Prostate gland (tissue), 2 donors: Measurements from ENCODE around the gene EHBP1L1. TPM values are rescaled to one million over a fixed set of nuclear protein-coding genes. Genes with fewer than 3 reads are reported as not detected.

Experiments
- DNase-seq: peaks from one replicate; pipeline ENCODE4 v3.0.0-alpha.2; 2019; ENCODE audit warnings: low spot score
- H3K27ac ChIP-seq, 2 donors: fragments of 200-600 bp; sonication (generic); 2 replicates each; pipeline ENCODE4 v1.5.1; 2017 to 2019
- H3K27me3 ChIP-seq: fragments of 200-600 bp; sonication (generic); replicated peaks from 2 replicates; pipeline ENCODE4 v1.5.1; 2019; ENCODE audit not compliant: insufficient read depth
- H3K36me3 ChIP-seq, 2 donors: fragments of 200-600 bp; sonication (generic); 1 replicate in 1 of 2; 2 replicates in 1 of 2; pipeline versions ENCODE4 v1.5.1 to v1.8.1; 2017 to 2019
- H3K4me1 ChIP-seq: fragments of 200-600 bp; sonication (generic); replicated peaks from 2 replicates; pipeline ENCODE4 v1.5.1; 2019
- H3K4me3 ChIP-seq, 2 donors: fragments of 200-600 bp; sonication (generic); 2 replicates each; pipeline ENCODE4 v1.5.1; 2017 to 2019
- H3K9me3 ChIP-seq: fragments of 200-600 bp; sonication (generic); 2 replicates; pipeline ENCODE4 v1.5.1; 2017
- POLR2A ChIP-seq: fragments of 450-650 bp; IDR thresholded peaks from one replicate; pipeline ENCODE4 v1.6.1; 2016; ENCODE audit warnings: antibody characterized with exemption, mild to moderate bottlenecking
- POLR2AphosphoS5 ChIP-seq: sonication (generic); formaldehyde crosslinking; IDR thresholded peaks from one replicate; pipeline ENCODE4 v1.6.1; 2017; ENCODE audit warnings: antibody characterized with exemption
- WGBS: methylation state at CpG from one replicate; pipeline ENCODE4 v1.1.5; 2018; 5-methylcytosine and 5-hydroxymethylcytosine counted together
- intact Hi-C: fragments of 100-400 bp; cut with DNase I; formaldehyde crosslinking; loops from one replicate; pipeline ENCODE4 v1.14.2; 2022
- total RNA-seq, 2 donors: library from RNA; depleted of rRNA; stranded (reverse); fragments of >200 nt; gene quantifications; one replicate each; pipeline ENCODE4 v1.1.0, GENCODE V29; 2016
- TF ChIP-seq, protein P1 (sequence below), 4 experiments: fragments of 200-600 bp in 2 of 4; fragments of 450-650 bp in 2 of 4; sonication (generic) in 2 of 4; IDR thresholded peaks; 1 replicate in 3 of 4; 2 replicates in 1 of 4; pipeline ENCODE4 v1.5.1; 2016 to 2019; ENCODE audit warnings: antibody characterized with exemption in 4 of 4, mild to moderate bottlenecking in 2 of 4, moderate library complexity in 2 of 4

EHBP1L1 gene
- total RNA-seq, 2 donors from 2014 or later = 68.2 to 98.7 TPM

DNA sequence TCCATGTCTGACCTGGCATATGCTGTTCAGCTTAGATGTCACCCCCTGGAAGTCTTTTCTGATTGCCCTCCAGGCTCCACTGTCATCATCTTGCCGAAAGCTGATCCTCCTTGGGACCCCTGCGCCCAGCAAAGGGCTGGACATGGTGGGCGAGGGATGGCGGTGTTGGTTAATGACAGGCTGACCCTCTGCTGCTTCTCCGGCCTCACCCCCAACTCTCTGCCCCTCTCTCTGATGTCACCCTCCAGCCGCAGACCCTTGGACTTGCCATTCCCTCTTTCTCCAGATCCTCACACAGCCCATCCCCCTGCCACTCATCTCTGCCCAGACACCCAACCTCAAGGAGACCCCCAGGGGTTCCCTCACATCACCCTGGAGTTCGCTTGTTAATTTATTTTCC lies 2.3 kb downstream of the EHBP1L1 start:
- DNase-seq = no peak
- WGBS = 76% methylated on average over 7 of the region's 7 CpGs
- Histone ChIP-seq H3K27me3 (no peaks in the 10 kb centered on the region), H3K4me3 (peak overlapping the region in 1 of 2 donors; percentile 78), H3K4me1 (peaks cover 20% of the 10 kb centered on the region), H3K27ac (peak overlapping the region; percentile 87 to 96), H3K36me3 (peaks cover 0 to 19% of the 10 kb centered on the region in 2 donors), H3K9me3 (no peaks in the 10 kb centered on the region)
- intact Hi-C loops = loop anchor here (5.0 kb wide), 1 partner anchor 84 kb away; the partner anchor contains the start of gene RELA
- TF ChIP-seq POLR2A (no peak), POLR2AphosphoS5 (no peak)

DNA sequence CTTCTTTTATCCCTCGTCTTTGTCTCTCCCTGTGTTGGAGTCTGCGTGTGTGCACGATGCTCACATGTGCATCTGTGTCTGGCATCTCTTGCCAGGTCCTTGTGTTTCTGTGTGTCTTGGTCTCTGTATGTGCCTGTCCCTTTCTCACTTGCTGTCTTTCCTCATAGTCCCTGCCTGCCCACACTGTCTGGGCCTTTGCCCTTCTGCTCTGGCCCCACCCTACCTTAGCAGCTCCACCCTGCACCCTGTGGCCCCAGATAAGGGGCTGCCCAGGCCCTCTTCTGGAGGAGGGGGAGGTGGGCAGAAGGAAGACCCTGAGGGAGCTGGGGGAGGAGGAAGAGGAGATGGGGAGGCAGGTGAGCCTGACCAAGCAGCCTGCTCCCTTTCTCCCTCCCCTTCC lies 2.8 kb downstream of the EHBP1L1 start:
- Histone ChIP-seq H3K36me3 (peaks cover 0 to 19% of the 10 kb centered on the region in 2 donors), H3K27ac (no peak overlapping the region), H3K9me3 (no peaks in the 10 kb centered on the region), H3K27me3 (no peaks in the 10 kb centered on the region), H3K4me3 (no peak overlapping the region), H3K4me1 (peaks cover 16% of the 10 kb centered on the region)
- DNase-seq = no peak
- TF ChIP-seq, protein P1, sequence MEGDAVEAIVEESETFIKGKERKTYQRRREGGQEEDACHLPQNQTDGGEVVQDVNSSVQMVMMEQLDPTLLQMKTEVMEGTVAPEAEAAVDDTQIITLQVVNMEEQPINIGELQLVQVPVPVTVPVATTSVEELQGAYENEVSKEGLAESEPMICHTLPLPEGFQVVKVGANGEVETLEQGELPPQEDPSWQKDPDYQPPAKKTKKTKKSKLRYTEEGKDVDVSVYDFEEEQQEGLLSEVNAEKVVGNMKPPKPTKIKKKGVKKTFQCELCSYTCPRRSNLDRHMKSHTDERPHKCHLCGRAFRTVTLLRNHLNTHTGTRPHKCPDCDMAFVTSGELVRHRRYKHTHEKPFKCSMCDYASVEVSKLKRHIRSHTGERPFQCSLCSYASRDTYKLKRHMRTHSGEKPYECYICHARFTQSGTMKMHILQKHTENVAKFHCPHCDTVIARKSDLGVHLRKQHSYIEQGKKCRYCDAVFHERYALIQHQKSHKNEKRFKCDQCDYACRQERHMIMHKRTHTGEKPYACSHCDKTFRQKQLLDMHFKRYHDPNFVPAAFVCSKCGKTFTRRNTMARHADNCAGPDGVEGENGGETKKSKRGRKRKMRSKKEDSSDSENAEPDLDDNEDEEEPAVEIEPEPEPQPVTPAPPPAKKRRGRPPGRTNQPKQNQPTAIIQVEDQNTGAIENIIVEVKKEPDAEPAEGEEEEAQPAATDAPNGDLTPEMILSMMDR (IDR thresholded peaks at IDR 0.05) = no peak
- no peak for TF ChIP-seq POLR2A
- TF ChIP-seq POLR2AphosphoS5 = no peak
- 62% methylated on average over 3 of the region's 3 CpGs for WGBS
- intact Hi-C loops = loop anchor here (5.0 kb wide), 1 partner anchor 84 kb away; the partner anchor contains the start of gene RELA

DNA sequence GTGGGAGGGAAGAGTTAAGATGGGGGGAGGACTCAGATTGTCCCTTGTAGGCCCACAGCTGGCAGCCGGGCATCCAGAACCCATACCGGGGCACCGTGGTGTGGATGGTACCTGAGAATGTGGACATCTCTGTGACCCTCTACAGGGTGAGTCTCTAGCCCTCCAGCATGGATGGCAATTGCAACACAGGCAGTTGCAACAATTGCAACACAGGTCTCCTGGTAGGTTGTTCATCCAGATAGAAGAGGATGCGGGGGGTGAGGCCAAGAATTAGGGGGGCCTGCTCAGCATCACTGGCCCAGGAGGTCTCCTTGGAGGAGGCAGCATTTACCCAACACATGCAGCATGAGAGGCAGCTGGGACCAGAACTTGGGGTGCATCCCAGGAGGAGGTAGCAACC lies 3.4 kb downstream of the EHBP1L1 start:
- peaks cover 13% of the 10 kb centered on the region for H3K4me1 ChIP-seq
- no peak for DNase-seq
- no peaks in the 10 kb centered on the region for H3K27me3 ChIP-seq
- TF ChIP-seq POLR2A = no peak
- TF ChIP-seq POLR2AphosphoS5 = no peak
- TF ChIP-seq, protein P1 (IDR thresholded peaks at IDR 0.05) = no peak
- H3K4me3 ChIP-seq = no peak overlapping the region
- WGBS = 89% methylated on average over 4 of the region's 4 CpGs
- H3K9me3 ChIP-seq = no peaks in the 10 kb centered on the region
- H3K36me3 ChIP-seq = peaks cover 0 to 19% of the 10 kb centered on the region in 2 donors
- H3K27ac ChIP-seq = no peak overlapping the region
- intact Hi-C loops = loop anchor here (5.0 kb wide), 1 partner anchor 83 kb away; the partner anchor contains the start of gene RELA

DNA sequence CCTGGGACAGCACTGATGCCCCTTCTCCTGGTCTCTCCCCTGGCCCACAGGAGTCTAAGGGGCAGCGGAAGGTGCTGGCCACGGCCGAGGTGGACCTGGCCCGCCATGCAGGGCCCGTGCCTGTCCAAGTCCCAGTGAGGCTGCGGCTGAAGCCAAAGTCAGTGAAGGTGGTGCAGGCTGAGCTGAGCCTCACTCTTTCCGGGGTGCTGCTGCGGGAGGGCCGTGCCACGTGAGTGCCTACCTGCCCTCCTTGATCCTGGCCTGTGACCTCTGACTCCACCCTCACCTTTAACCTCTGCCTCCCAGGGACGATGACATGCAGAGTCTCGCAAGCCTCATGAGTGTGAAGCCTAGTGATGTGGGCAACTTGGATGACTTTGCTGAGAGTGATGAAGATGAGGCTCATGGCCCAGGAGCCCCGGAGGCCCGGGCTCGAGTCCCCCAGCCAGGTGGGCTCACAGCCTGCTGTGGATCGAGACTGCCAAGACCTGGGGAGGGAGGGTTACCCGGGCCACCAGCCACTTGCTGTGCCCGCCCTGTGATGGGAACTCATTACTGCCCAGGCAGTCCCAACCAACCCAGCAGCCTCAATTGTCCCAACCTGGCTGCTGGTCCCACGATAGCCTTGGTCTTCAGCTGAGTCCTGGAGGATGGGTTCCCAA lies 4.3 kb downstream of the EHBP1L1 start:
- H3K36me3 ChIP-seq = peaks cover 0 to 21% of the 10 kb centered on the region in 2 donors
- no peak for TF ChIP-seq POLR2AphosphoS5
- TF ChIP-seq, protein P1 (IDR thresholded peaks at IDR 0.05) = no peak
- TF ChIP-seq POLR2A = no peak
- H3K27me3 ChIP-seq = no peaks in the 10 kb centered on the region
- no peak overlapping the region for H3K4me3 ChIP-seq
- WGBS = 93% methylated on average over 19 of the region's 19 CpGs
- no peaks in the 10 kb centered on the region for H3K9me3 ChIP-seq
- intact Hi-C loops = no loop called here
- no peak for DNase-seq
- H3K4me1 ChIP-seq = peaks cover 13% of the 10 kb centered on the region
- H3K27ac ChIP-seq = no peak overlapping the region

DNA sequence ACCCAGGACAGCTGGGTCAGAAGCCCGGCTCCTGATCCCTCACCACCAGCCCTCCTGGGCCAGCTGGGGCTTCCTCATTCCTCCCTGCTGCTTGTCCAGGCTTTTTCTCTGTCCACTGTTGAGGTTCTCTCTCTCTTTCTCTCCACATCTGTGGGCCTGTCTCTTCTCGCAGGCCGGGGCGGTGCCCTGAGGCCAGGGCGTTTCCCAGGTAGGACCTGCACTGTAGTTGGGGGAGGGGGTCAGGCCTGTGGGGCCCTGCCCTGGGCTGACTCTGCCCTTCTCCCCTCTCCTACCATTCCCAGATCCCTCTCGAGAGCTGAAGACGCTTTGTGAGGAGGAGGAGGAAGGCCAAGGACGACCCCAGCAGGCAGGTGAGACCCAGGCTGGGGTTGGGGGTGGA lies 4.9 kb downstream of the EHBP1L1 start:
- no peaks in the 10 kb centered on the region for H3K27me3 ChIP-seq
- 83% methylated on average over 8 of the region's 8 CpGs for WGBS
- intact Hi-C loops = no loop called here
- TF ChIP-seq, protein P1 (IDR thresholded peaks at IDR 0.05) = no peak
- TF ChIP-seq POLR2AphosphoS5 = no peak
- no peak for TF ChIP-seq POLR2A
- H3K4me3 ChIP-seq = no peak overlapping the region
- DNase-seq = no peak
- H3K4me1 ChIP-seq = peaks cover 13% of the 10 kb centered on the region
- peaks cover 0 to 25% of the 10 kb centered on the region in 2 donors for H3K36me3 ChIP-seq
- H3K9me3 ChIP-seq = no peaks in the 10 kb centered on the region
- H3K27ac ChIP-seq = no peak overlapping the region
